GM23248 (cell line): ENCODE results near the gene STT3B.

ENCODE experiments used
- EZH2 ChIP-seq: fragments of 200-600 bp; sonication (generic); IDR thresholded peaks from 2 replicates; pipeline ENCODE4 v1.6.1; 2018; ENCODE audit warnings: antibody characterized with exemption, mild to moderate bottlenecking; ENCODE audit not compliant: insufficient read depth, poor library complexity, severe bottlenecking
- EZH2phosphoT487 ChIP-seq: fragments of 200-600 bp; sonication (generic); IDR thresholded peaks from 2 replicates; pipeline ENCODE4 v1.6.1; 2018; ENCODE audit warnings: antibody characterized with exemption, moderate library complexity, mild to moderate bottlenecking, low read depth; ENCODE audit not compliant: insufficient read depth

DNA sequence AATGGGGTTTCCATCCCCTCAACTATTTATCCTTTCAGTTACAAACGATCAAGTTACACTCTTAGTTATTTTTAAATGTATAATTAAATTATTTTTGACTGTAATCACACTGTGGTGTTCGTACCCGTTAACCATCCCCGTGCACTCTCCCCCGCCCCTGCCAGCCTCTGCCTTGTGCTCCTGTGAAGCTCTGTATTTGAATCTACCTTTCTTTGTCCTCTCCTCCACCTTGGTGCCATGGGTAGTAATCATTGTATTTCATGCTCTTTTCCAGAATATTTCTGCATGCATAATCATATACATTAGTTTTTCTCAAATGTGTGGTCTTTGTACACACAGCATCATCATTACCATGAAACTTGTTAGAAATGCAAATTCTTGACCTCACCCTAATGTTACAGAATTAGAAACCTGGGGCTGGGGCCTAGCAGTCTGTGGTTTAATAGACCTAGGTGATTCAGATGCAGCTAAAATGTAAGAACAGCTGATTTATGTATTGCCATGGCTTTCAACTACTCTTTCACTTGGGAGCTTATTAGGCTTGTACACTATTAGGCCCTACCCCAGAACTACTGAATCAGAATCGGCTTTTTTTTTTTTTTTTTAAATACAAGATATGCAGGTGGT lies 91.5 kb downstream of the STT3B start:
- TF ChIP-seq EZH2phosphoT487 (no peak), EZH2 (no peak)
